ENCODE measurements around the gene MSL3B.

DNA sequence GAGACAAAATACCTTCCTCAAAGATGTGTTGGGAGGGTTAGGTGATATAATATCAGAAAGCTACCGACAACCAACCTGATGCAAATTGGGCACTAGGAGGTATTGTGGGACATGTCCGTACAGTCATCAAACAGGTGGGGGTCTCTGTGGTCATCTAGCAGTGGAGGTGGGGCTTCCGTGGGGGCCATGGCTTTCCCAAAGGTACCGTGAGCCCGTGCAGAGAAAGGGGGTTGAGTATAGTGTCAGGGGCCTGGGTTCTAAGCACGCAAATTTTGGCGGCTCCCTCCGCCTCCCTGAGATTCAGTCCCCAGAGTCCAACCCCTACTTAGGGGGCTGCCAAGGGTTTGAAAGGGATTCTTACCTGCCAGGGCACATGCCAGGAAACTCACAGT is 46.5 kb downstream of the MSL3B start:
- no peak for TF ChIP-seq FOXK2 (IDR thresholded peaks at IDR 0.05)
- no peak for TF ChIP-seq ZNF384 (IDR thresholded peaks at IDR 0.05)
